NB4 (cell line): ENCODE results near the gene LRBA.

Source experiments
- DNase-seq: peaks from one replicate; pipeline ENCODE4 v3.0.0; 2010; ENCODE audit warnings: low read depth
- H3K4me3 ChIP-seq: one replicate; pipeline ENCODE4 v1.5.1; 2011; ENCODE audit warnings: mild to moderate bottlenecking, low read depth, low read length, moderate library complexity
- MYC ChIP-seq: IDR thresholded peaks from 2 replicates; pipeline ENCODE4 v1.6.1; 2011; ENCODE audit warnings: low read depth, low read length
- POLR2A ChIP-seq: IDR thresholded peaks from 2 replicates; pipeline ENCODE4 v1.6.1; 2011; ENCODE audit warnings: mild to moderate bottlenecking; ENCODE audit not compliant: insufficient read length; ENCODE audit errors: extremely low read depth
- TF ChIP-seq, protein P1 (sequence below): IDR thresholded peaks from 2 replicates; pipeline ENCODE4 v1.6.1; 2011; ENCODE audit warnings: low read depth, low read length
- TF ChIP-seq, protein P2 (sequence below): IDR thresholded peaks from one replicate; pipeline ENCODE4 v1.5.1; 2012; ENCODE audit warnings: low read depth, low read length

The LRBA gene

DNA sequence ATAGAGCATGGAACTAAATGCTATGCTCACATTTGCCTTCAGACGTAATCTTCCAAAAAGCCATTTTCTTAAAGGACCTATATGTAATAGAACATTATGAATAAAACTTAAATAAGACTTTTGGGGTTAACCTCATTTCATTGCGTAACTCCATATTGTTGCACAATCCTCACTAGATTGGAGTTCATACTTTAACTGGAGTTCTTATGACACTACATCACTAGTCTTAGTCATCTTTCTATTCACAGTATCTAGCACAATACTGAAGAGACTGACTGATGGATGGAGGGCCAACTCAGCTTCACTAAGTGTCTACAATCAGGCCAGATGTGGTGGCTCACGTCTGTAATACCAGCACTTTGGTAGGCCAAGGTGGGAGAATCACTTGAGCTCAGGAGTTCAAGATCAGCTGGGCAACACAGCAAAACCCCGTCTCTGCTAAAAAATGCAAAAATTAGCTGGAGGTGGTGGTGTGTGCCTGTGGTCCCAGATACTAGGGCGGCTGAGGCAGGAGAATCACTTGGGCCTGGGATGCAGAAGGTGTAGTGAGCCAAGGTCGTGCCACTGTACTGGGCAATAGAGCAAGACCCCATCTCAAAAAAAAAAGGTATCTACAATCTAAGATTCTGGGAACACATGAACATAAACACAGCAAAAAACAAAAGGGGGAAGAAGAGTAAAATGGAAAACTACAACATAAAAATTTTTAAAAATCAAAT is 513.9 kb downstream of the LRBA start:
- TF ChIP-seq, protein P1, sequence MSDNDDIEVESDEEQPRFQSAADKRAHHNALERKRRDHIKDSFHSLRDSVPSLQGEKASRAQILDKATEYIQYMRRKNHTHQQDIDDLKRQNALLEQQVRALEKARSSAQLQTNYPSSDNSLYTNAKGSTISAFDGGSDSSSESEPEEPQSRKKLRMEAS, result no peak
- TF ChIP-seq MYC (no peak), POLR2A (no peak)
- TF ChIP-seq, protein P2, sequence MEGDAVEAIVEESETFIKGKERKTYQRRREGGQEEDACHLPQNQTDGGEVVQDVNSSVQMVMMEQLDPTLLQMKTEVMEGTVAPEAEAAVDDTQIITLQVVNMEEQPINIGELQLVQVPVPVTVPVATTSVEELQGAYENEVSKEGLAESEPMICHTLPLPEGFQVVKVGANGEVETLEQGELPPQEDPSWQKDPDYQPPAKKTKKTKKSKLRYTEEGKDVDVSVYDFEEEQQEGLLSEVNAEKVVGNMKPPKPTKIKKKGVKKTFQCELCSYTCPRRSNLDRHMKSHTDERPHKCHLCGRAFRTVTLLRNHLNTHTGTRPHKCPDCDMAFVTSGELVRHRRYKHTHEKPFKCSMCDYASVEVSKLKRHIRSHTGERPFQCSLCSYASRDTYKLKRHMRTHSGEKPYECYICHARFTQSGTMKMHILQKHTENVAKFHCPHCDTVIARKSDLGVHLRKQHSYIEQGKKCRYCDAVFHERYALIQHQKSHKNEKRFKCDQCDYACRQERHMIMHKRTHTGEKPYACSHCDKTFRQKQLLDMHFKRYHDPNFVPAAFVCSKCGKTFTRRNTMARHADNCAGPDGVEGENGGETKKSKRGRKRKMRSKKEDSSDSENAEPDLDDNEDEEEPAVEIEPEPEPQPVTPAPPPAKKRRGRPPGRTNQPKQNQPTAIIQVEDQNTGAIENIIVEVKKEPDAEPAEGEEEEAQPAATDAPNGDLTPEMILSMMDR, result no peak
- H3K4me3 ChIP-seq, result no peak overlapping the region
- peak; percentile 66 for DNase-seq

DNA sequence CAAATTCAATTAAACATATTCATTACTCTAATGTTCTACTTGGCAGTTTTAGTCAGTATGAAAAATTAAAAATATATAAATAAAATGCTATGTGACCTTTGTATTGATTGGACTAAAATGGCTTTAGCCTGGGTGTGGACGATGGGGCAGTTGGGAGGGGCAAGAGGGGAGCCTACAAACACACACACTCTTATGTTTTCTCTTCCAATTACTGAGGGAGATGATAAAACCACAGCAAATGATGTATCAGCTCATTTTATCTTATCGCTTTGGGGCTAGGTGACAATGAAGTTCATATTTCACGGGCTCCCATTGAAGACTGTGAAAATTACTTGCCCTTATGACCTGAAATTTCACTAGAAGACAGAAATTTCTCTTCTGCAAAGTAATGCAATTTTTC is 517.5 kb downstream of the LRBA start:
- no peak for DNase-seq
- TF ChIP-seq, protein P2, result no peak
- TF ChIP-seq POLR2A (no peak), MYC (no peak)
- TF ChIP-seq, protein P1, result no peak
- no peak overlapping the region for H3K4me3 ChIP-seq

DNA sequence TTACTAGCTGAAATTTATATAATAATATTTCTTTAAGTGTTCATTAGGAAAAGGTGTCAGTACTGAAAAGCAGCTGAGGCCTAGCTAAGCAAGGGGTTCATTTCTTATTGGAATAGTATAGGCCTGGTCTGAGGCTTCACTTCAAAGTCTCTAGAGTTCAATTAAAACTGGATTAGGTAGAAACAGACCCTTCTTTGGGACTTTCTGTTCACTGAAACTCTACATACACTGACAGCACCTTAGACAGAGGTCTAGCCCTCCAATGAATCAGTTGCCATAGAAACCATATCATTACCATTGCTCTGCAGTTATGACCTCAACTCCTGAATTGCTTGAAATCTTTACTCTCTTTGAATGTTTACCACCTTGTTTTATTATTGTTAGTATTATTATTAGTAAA is 519.5 kb downstream of the LRBA start:
- TF ChIP-seq MYC, result no peak
- no peak for TF ChIP-seq POLR2A
- TF ChIP-seq, protein P1, result no peak
- DNase-seq, result no peak
- no peak overlapping the region for H3K4me3 ChIP-seq

DNA sequence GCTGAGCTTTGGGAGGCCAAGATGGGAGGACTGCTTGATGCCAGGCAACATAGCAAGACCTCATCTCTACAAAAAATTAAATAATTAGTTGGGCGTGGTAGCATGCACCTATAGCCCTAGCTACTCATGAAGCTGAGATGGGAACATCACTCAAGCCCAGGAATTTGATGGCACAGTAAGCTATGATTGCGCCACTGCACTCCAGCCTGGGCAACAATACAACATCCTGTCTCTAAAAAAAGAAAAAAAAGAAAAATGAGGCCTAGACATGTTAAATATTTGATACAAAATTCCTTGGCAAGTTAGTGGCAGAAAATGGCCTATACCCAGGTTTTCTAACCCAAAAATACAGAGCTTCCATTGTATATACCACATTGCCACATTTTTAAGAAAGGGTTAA is 521.2 kb downstream of the LRBA start:
- no peak overlapping the region for H3K4me3 ChIP-seq
- TF ChIP-seq MYC (no peak), POLR2A (no peak)
- TF ChIP-seq, protein P1, result no peak
- TF ChIP-seq, protein P2, result no peak
- DNase-seq, result no peak

DNA sequence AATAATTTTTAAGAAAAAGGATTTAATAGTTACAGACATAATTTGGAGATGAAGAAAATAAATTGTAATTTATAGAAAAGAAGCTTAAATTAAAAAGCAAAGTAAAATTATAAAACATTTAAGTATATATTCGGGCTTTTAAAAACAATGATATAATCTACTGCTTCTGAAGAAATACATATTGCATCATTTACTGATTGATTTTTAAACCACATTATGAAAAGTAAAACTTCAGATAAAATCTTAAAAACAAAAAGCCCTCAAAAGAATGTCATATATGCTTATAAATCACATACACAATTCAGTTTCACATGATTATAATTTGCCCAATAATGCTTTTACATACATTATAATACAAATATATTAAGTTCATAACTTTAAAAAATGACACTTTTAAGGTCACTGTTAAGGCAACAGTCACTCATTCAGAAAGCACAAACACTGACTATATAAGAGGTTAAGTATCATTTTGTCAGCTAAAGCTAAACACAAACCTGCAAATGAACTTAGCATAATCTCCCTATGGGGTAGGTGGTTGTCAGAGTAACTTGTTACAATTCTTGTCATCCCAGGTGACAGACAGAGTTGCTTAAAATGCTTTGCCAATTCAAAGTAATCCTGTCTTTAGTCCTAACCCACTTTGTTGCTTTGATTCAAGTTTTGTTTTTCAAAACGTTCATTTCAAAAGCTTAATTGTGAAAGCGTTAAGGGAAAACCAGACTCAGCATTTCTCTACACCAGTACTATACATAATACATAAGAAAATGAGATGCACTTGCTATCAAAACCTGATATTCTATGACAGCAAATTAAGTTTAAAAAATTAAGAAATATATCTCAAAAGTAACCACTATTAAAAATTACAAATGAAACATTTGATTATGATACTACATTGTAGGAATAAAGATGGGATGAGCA is 523.7 kb downstream of the LRBA start:
- DNase-seq, result no peak
- TF ChIP-seq, protein P1, result no peak
- TF ChIP-seq POLR2A (no peak), MYC (no peak)
- TF ChIP-seq, protein P2, result no peak
- H3K4me3 ChIP-seq, result no peak overlapping the region

DNA sequence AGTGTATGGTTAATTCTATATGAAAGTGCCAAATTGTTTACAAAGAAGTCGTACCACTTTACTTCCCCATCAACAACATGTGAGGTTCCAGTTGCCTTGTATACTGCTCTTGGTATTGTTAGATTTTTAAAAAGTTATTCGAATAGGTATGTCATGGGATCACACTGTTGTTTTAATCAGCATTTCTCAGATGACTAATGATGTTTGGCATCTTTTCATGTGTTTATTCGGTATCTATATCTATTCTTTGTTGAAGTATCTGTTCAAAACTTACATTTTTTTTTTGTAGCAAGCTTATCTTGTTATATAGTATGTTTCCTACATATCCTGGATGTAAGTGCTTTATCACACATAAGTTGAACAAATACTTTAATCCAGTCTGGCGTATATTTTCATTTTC is 532.5 kb downstream of the LRBA start:
- no peak overlapping the region for H3K4me3 ChIP-seq
- no peak for DNase-seq
- TF ChIP-seq, protein P2, result no peak
- TF ChIP-seq, protein P1, result no peak
- no peak for TF ChIP-seq MYC
- TF ChIP-seq POLR2A, result no peak
